ENCODE results near the gene ID1.

The ID1 gene, protein sequence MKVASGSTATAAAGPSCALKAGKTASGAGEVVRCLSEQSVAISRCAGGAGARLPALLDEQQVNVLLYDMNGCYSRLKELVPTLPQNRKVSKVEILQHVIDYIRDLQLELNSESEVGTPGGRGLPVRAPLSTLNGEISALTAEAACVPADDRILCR

DNA sequence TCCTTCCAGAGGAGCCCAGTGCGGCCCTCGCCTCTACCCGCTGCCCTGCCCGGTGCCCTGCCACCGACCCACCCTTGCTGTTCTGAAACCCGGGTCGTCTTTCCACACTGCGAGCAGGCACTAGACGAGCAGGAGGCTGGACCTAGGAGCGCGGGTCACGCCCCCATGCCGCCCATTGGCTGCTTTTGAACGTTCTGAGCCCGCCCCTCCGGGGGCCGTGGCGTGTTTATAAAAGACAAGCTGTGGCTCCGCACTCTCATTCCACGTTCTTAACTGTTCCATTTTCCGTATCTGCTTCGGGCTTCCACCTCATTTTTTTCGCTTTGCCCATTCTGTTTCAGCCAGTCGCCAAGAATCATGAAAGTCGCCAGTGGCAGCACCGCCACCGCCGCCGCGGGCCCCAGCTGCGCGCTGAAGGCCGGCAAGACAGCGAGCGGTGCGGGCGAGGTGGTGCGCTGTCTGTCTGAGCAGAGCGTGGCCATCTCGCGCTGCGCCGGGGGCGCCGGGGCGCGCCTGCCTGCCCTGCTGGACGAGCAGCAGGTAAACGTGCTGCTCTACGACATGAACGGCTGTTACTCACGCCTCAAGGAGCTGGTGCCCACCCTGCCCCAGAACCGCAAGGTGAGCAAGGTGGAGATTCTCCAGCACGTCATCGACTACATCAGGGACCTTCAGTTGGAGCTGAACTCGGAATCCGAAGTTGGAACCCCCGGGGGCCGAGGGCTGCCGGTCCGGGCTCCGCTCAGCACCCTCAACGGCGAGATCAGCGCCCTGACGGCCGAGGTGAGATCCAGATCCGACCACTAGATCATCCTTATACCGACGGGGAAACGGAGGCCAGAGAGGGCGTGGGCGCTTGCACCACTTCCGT, at the start of gene ID1:
Gene ID1, plus strand, starts transcription at position 259 of the 871 bp plus-strand sequence. Its CDS starts 99 bp downstream, at position 358.
- DNase-seq (ENCODE audit: low spot score), result peak; percentile 92

DNA sequence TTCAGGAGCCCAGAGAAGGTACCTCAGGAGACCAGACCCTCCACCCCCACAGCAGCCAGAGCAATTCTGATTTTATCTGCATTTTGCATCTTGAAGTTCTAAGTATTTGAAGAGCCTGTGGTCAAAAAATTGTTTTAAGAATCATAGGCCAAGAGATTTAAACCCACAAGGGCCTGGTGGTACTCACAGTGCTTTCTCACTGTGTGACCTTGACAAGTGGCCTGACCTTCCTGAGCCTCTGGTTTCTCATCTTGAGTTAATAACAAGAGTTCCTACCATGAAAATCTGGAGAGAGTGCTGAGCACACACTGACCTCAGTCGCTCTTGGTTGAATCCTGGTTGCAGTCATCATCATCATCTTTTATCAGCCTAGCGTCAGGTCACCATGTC, 45.4 kb upstream of the ID1 start:
- no peak for DNase-seq (ENCODE audit: low spot score)

DNA sequence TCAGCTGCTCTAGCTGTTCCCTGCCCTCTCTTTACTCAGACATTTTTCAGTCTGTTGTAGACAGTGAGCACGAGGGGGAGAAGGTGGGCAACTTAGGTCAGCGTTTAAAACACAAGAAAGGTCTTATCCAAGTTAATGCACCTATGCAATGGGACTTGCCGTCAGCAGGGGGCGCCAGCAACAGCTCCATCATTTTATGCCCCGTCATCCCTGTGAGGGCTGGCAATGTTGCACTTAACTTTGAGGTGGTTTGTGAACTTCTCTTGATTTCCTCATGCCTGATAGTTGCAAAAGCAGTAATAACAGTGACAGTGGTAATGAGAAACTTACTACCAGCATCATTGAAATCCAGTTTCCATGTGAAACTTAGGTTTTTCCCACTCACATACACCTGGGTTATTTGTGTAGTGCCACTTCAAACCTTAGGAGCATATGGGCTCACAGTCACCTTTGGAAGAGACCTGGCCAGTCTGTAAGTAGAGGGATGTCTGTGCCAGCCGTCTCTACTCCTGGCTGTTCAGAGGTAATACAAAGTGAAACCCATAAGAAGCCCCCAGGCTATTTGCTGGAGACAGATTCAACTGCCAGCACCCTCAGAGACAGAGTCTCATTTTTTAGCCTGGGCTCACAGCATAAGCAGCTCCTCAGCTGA, 44.9 kb upstream of the ID1 start:
- peak; percentile 69 for DNase-seq (ENCODE audit: low spot score)

DNA sequence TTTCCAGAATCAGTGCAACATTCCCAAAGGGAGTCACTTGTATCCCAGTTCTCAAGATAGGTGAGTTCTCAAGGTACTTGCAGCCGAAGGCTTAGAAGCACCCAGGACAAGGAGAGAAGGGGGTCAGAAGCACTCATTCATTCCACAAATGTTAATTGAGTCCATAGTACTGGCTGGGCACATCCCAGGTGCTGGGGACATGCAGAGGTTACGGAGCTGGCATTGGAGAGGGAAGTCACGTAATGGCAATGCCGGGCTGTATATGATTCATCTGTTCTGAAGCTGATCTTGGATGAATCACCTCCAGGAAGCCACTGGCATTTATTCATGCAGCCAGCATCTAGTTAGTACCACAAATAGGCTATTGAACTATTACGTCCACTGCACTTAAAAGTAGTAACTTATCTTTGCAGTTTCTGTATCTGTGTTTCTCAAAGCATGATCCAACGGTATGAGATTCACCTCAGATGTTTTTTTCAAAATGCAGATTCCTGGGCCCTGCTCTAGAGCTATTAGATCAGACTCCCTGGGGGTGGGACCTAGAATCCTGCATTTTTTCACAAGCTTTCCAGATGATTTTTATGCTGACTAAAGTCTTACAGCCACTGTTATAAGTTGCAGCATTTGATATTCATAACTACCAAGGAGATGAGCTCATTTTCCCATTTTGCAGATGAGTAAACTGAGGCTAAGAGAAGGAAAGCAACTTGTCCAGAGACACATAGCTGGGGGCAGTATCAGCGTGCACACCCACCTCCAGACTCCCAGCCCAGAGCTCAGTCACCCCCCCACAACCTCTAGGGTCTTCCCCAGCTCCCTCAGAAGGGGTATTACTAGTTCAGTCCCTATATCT, 44.1 kb upstream of the ID1 start:
- no peak for DNase-seq (ENCODE audit: low spot score)

DNA sequence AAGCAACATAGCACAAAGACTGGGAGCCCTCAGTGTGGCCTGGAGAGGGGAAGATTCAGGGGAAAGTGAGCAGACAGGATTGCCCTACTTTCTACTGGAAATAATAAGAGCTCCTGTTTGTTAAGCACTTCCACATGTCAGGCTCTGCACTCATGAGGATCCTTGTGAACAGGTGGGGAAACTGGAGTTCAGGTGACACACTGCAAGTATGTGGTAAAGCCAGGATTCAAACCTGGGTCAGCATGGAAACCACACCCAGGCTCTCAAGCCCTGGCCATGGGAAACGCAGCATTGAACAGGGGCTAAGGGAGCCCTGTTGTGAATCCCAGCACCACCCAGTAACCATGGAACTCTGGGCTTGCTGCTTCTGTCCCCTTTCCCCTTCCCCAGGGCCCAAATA, 42.8 kb upstream of the ID1 start:
- DNase-seq (ENCODE audit: low spot score), result no peak

DNA sequence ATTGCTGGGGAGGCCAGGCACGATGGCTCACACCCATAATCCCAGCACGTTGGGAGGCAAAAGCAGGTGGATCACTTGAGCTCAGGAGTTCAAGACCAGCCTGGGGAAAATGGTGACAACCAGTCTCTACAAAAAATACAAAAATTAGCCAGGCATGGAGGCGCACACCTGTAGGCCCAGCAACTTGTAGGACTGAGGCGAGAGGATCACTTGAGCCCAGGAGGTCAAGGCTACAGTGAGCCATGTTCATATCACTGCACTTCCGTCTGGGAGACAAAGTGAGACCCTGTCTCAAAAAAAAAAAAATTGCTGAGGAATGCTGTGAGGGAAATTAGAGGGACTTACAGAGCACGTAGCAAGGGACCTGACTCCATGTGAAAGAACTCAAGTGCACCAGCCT, 40.8 kb upstream of the ID1 start:
- no peak for DNase-seq (ENCODE audit: low spot score)

DNA sequence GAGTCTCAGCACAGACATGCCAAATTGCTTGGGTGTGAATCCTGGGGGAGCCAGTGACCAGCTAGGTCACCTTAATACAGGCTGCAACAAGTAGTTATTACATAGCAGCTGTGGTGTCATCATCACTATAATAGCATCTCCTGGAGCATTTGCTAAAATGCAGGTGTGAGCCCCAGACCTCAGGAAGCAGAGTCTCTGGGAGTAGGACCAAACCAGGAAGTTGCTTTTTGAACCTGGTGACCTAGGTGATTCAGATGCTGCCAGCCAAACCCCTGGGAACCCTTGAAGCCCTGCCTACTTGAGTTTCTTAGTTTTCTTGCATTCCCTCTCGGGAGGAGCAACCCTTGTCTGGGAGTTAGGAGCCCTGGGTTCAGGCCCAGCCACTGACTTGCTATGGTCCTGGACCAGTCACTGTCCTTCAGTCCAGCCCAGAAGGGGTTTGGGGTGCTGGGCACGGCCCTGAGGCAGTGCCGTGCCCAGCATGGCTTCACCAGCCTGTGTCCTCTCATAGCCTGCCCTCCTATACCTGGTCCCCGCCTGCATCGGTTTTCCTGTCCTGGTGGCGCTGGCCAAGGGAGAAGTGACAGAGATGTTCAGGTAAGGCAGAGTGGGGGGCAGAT, 39.3 kb upstream of the ID1 start:
- DNase-seq (ENCODE audit: low spot score), result no peak

DNA sequence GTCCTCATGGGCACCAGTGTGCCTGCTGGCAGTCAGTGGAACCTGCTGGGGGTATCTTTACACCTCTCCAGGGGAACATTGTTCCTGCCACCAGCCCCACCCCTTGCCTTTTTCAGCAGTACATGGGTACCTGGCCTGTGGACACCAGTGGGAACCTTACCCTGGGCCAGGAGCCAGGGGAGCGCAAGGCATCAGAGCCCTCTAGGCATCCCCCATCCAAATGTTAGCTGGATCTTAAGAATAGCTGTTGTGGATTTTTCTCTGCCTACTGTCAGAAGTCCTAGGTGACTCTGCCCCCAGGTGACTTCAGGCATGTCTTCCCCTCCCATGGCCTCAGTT, 38.8 kb upstream of the ID1 start:
- DNase-seq (ENCODE audit: low spot score), result no peak

DNA sequence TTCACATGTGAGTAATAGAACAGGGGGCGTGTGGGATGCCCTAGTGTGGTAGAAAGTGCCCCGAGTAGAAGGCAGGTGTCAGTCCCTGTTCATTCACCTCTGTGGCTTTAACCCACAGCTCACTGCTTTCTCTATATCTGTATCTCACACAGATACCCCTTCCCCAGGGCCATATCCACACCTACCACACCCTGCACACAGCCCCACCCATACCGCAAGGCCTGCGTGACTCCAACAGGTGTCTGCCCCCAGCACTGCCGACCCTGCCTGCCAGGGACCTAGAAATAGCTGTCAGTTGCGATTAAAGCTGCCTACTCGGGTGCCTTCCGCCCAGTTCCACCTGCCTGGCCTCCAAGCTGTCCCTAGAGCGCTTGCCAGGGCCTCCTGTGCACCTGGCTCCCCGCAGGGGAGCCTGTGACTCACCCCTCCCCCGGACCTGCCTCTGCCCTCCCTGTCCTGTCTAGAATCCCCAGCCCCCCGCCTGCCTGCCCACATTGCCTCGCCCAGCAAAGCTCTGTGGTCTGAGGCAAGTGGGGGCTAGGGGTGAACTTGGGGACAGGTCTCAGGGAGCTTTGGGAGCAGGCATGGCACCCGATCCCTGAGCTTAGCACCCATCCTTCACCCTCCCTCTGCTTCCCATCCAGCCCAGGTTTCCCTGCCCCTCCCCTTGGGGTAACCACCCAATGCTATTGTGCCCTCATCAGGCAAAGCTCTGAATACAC, 38.3 kb upstream of the ID1 start:
- no peak for DNase-seq (ENCODE audit: low spot score)

DNA sequence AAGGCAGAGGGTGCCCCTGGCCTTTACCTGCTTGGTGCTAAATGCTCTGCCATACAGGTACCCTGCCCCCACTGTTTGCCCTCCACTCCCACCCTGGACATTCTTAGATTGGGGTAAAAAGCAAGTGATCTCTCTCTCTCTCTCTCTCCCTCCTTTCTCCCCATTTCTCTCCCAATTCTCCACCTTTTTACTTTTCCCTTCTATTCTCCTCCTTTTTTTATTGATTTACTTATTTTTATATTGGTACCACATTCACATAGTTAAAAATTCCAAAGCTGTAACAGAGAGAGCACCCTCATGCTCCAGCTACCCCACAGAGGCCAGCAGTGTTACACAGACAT, 37.7 kb upstream of the ID1 start:
- DNase-seq (ENCODE audit: low spot score), result no peak

DNA sequence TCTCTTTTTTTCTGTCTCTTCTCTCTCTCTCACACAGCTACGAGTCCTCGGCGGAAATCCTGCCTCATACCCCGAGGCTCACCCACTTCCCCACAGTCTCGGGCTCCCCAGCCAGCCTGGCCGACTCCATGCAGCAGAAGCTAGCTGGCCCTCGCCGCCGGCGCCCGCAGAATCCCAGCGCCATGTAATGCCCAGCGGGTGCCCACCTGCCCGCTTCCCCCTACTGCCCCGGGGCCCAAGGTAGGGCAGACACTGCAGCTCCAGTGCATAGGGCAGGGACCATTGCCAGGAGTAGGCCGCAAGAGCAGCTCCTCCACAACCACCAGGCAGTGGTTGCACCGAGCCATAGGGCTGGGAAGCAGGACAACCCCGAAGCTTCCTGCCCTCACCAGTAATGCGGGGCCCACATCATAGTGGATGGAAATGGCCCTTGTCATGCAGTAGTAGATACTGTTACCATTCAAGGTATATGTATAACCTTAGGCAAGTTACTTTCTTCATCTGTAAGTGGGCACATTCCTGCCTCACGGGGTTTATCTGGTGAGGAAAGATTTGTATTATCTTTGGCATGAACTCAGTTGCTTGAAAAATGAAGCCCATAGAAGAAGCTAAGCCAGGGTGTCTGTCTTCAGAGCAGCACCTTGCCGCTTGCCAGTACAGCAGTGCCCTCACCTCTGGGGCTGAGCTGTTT, 36.9 kb upstream of the ID1 start:
- DNase-seq (ENCODE audit: low spot score), result no peak

DNA sequence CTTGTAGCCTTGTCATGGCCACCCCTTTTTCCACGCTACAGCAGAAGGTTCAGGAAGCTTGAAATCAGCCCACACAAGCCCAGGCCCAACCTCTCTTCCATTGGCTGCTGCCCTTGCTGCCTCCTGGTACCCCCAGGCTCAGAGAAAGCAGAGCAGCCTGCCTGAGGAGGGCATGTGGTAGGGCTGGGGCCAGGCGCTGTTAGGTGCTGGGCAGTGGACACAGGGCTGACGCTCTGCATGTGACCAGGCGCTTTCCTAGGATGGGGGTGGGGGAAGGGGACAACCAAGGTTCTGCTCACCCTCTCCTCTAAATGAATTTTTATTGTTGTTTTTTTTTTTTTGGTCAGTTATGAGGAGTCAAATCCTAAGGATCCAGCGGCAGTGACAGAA, 36.3 kb upstream of the ID1 start:
- no peak for DNase-seq (ENCODE audit: low spot score)

DNA sequence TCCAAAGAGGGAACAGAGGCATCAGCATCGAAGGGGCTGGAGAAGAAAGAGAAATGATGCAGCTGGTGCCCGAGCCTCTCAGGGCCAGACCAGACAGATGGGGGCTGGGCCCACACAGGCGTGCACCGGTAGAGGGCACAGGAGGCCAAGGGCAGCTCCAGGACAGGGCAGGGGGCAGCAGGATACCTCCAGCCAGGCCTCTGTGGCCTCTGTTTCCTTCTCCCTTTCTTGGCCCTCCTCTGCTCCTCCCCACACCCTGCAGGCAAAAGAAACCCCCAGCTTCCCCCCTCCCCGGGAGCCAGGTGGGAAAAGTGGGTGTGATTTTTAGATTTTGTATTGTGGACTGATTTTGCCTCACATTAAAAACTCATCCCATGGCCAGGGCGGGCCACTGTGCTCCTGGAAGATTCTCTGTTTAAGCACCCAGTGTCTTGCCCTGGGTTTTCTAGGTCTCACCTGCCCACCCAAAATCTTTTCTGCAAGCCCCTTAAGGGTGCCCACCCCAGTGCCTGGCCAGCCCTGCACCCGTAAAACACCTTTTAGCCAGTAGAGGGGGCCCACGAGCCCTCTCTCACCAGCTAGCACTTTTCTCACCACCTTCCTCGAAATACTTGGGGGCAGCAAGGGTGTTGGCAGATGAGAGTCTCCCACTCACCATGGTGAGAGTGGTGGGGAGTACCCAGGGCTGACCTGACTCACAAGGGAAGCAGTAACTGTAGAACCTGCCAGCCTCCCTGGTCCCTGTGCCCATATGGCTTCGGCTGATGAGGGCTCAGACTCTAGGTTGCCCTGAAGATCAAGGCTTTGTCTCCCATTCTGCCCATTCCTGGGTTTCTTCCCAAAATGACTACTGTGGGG, 35.7 kb upstream of the ID1 start:
- DNase-seq (ENCODE audit: low spot score), result peak; percentile 71

DNA sequence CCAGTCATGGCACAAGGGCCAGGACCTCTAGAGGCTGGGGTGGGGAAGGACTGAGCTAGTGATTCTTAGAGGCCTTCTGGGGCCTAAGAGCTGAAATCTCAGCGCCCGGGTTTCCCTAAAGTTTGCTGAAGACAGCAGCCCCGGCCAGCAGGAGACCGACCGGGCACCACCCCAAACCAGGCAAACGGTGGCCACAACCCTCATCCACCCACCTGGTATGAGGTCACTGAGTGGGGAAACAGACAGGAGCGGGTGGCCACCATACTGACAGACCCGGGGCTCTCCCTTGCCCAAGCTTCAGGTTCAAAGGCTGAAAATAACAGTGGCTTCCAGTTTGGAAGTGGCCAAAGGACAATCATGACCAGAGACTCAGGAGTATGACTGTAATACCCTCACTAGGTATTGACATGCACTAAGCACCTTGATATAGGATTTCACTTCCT, 35.0 kb upstream of the ID1 start:
- DNase-seq (ENCODE audit: low spot score), result no peak

DNA sequence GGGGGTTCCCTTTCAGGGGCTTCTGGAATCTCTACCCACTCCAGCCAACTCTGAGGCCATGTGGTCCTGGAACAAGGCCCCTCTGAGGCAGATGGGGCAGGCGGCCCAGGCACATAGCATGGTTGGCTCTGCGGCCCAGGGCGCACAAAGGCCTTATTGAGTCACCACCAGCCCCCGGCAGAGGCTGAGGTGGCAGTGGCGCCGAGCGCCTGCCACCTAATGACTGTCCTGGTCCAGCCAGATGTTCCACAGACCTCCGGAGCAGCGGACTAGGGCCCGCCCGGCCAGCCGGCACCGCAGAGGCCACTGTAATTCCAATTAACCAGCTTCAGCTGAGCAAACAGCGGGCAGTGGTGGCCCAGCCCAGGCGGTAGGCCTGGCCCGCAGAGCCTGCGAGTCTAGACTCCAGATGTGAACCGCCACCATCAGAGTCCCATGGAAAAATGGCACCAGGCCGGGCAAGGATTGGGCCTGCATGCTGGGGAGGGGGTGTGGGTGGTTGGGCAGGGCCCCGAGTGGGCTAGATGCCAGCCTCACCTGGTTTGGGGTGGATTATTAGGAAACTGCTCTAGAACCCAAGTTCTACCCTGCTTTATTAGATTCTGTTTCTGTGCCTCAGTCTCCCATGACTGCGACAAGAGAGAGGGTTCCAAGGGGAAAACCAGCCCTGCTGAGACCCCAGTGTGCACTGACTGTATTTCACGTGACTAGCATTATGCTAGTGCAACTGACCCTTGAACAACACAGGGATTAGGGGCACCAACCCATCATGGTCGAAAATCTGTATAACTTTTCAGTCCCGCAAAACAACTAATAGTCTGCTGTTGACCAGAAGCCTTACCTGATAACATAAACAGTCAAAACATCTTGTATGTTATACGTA, 34.1 kb upstream of the ID1 start:
- DNase-seq (ENCODE audit: low spot score), result no peak

DNA sequence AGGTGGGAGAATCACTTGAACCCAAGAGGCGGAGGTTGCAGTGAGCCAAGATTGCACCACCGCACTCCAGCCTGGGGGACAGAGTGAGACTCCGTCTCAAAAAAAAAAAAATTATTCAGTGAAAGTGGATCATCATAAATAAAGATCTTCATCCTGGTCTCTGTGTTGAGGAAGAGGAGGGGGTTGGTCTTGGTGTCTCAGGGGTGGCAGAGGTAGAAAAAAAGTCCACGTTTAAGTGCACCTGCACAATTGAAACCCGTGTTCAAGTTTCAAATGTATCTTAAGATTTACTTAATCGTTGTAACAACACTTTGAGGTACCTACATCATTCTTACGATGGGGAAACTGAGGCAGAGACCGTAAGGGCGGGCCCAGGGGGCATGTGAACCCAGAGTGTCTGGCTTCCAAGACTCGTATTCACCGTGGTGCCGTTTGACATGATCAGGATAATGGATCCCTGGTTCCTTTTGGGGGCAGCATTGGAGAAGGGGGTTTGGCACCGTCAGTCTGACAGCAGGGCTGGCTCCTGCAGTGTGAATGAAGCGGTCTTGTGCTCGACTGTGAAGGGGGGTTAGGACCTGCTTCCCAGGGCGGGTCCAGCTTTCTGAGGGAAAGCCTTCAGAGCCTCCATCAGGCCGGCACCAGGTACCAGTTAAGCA, 32.9 kb upstream of the ID1 start:
- DNase-seq (ENCODE audit: low spot score), result no peak

DNA sequence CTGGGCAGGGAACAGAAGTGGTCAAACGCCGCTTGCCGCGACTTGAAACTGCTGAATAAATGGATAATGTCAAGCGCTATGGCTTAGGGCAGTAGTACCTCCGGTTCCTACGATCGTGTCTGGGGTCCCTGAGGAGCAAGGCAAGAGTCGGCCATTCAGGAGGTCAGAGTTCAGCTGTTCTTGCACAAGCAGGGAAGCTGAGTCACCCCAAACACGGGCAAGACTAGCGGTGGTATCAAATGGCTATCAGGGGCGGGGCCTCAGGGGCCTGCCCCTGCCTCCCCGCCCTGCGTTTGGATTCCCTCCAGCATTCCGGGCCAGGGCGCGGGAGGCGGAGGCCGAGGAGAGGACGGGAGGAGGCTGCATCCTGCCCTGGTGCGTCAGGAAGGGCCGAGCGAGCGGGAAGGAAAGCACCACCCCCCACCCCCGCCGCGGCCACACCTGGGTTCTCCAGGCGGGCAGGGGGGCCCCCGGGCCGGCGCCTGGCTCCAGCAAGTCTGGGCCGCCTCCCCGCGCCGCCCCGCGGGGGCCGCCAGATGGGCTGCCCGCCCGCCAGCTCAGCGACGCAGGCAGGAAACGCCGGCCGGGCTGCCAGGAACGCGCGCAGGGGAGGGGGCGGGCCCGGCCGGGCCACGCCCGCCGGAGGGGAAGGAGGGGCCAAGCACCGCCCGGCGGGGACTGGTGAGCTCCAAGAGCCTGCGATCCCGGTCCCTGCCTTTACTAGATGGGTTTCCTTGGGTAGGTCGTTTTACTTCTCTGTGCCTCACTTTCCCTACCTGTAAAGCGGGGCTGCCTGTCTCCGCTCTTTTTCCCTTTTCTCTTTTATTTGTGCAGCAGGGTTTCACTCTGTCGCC, 32.2 kb upstream of the ID1 start:
- peak; percentile 97 for DNase-seq (ENCODE audit: low spot score)
